PC-9 (cell line): Measurements from ENCODE around the gene ZIK1. TPM values are rescaled to one million over a fixed set of nuclear protein-coding genes. Genes with fewer than 3 reads are reported as not detected.

Experiments used
- BruUV-seq: library from RNA; stranded (reverse); fragments of 400-500 nt; replicated peaks from 2 replicates; lab custom pipeline; 2021; lab: Mats Ljungman, UMichigan
- CTCF ChIA-PET: fragments of 300-600 bp; sonication (Branson Sonifier 250); formaldehyde crosslinking; loops from one replicate; lab custom pipeline; 2022; ENCODE audit warnings: antibody characterized with exemption; lab: Charles Lee
- POLR2A ChIA-PET: fragments of 300-600 bp; sonication (Branson Sonifier 250); formaldehyde crosslinking; loops from one replicate; lab custom pipeline; 2022; ENCODE audit warnings: antibody characterized with exemption; ENCODE audit not compliant: unreplicated experiment; lab: Charles Lee
- DNase-seq, 2 experiments: peaks; one replicate each; pipeline versions ENCODE4 v3.0.0 to v3.0.0-alpha.2; 2015 to 2022; ENCODE audit warnings: mixed read lengths in 1 of 2
- H2AFZ ChIP-seq: fragments of 200-600 bp; sonication (generic); 2 replicates; pipeline ENCODE4 v1.8.1; 2017; ENCODE audit warnings: antibody characterized with exemption
- H3F3A ChIP-seq: fragments of 200-600 bp; sonication (generic); 2 replicates; pipeline ENCODE4 v1.8.1; 2017; ENCODE audit warnings: antibody characterized with exemption, mild to moderate bottlenecking, low read depth; ENCODE audit not compliant: insufficient read depth
- H3K27ac ChIP-seq: fragments of 200-600 bp; sonication (generic); 2 replicates; pipeline ENCODE4 v1.6.1; 2016; ENCODE audit warnings: mixed run types
- H3K27me3 ChIP-seq: fragments of 200-600 bp; sonication (generic); 2 replicates; pipeline ENCODE4 v1.6.1; 2016; ENCODE audit warnings: low read depth, mixed run types; ENCODE audit not compliant: insufficient read depth
- H3K36me3 ChIP-seq: fragments of 200-600 bp; sonication (generic); 2 replicates; pipeline ENCODE4 v1.6.1; 2016; ENCODE audit warnings: low read depth, mixed run types
- H3K4me1 ChIP-seq: fragments of 200-600 bp; sonication (generic); replicated peaks from 2 replicates; pipeline ENCODE4 v1.6.1; 2016; ENCODE audit warnings: mixed run types; ENCODE audit not compliant: insufficient read depth
- H3K4me2 ChIP-seq: fragments of 200-600 bp; sonication (generic); 2 replicates; pipeline ENCODE4 v1.6.1; 2017; ENCODE audit warnings: mixed run types
- H3K4me3 ChIP-seq: fragments of 200-600 bp; sonication (generic); 2 replicates; pipeline ENCODE4 v1.6.1; 2016; ENCODE audit warnings: mixed run types
- H3K79me2 ChIP-seq: fragments of 200-600 bp; sonication (generic); 2 replicates; pipeline ENCODE4 v1.6.1; 2017; ENCODE audit warnings: low read depth, mixed run types
- H3K9me2 ChIP-seq: fragments of 200-600 bp; sonication (generic); 2 replicates; pipeline ENCODE4 v1.8.1; 2017; ENCODE audit warnings: mild to moderate bottlenecking; ENCODE audit not compliant: insufficient read depth
- H3K9me3 ChIP-seq: fragments of 200-600 bp; sonication (generic); 2 replicates; pipeline ENCODE4 v1.8.1; 2016; ENCODE audit warnings: low read depth; ENCODE audit not compliant: insufficient read depth
- H4K20me1 ChIP-seq: fragments of 200-600 bp; sonication (generic); 2 replicates; pipeline ENCODE4 v1.8.1; 2017; ENCODE audit not compliant: insufficient read depth
- EZH2 ChIP-seq: fragments of 200-600 bp; sonication (generic); IDR thresholded peaks from 2 replicates; pipeline ENCODE4 v1.8.0; 2017; ENCODE audit warnings: antibody characterized with exemption, low read depth
- intact Hi-C: fragments of 100-400 bp; cut with micrococcal nuclease; formaldehyde crosslinking; loops from one replicate; pipeline ENCODE4 v1.10.0; 2022; ENCODE audit not compliant: unreplicated experiment
- total RNA-seq: library from RNA; stranded (reverse); gene quantifications from 2 replicates; pipeline ENCODE4 v1.2.3, GENCODE V29; 2021
- TF ChIP-seq, protein P1 (sequence below): fragments of 200-600 bp; sonication (generic); conservative IDR thresholded peaks from 2 replicates; pipeline ENCODE4 v1.6.1; 2017; ENCODE audit warnings: mixed run types, antibody characterized with exemption, mild to moderate bottlenecking, moderate library complexity

The ZIK1 gene
- total RNA-seq, 1 experiment from 2014 or later, result 2.2 TPM

DNA sequence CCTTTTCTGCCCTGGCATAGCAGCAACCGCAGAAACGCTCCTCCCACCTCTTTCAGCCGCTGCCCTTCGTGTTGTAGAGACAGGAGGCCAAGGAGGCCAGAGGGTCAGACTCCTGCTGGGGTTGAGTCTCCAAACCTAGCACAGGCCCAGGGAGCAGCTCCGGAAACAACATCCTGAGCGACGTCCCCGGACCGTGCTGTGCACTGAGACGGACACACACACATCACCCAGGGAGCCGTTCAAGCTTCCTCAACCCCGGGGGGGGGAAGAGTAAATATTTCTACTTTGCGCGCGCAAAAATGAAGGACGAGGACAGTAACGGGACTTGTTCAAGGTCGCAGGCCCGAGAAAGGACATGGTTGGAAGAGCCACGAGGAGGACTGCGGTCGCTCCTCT is 24.9 kb upstream of the ZIK1 start:
- Histone ChIP-seq H3K9me3 (peaks cover 48% of the 10 kb centered on the region), H3K4me1 (peaks cover 13% of the 10 kb centered on the region), H3K79me2 (peaks cover 23% of the 10 kb centered on the region), H3K4me3 (peak overlapping the region; percentile 90), H3K9me2 (no peaks in the 10 kb centered on the region), H3F3A (0 out of 2 replicates have a peak, but pooled peaks cover 18% of the 10 kb centered on the region), H3K27me3 (no peaks in the 10 kb centered on the region), H3K36me3 (peaks cover 32% of the 10 kb centered on the region), H4K20me1 (no peaks in the 10 kb centered on the region), H3K4me2 (peak overlapping the region; percentile 97), H2AFZ (peak overlapping the region; percentile 96), H3K27ac (peak overlapping the region; percentile 83)
- ChIA-PET POLR2A (interaction anchor here (0.7 kb wide), 1 partner anchor 188 kb away, joined by 3 read pairs; no protein-coding TSS in a partner anchor), CTCF (interaction anchor here (0.6 kb wide), 1 partner anchor 443 kb away, joined by 3 read pairs; no protein-coding TSS in a partner anchor)
- BruUV-seq, result no TSS peak
- no peak for TF ChIP-seq EZH2
- TF ChIP-seq, protein P1, sequence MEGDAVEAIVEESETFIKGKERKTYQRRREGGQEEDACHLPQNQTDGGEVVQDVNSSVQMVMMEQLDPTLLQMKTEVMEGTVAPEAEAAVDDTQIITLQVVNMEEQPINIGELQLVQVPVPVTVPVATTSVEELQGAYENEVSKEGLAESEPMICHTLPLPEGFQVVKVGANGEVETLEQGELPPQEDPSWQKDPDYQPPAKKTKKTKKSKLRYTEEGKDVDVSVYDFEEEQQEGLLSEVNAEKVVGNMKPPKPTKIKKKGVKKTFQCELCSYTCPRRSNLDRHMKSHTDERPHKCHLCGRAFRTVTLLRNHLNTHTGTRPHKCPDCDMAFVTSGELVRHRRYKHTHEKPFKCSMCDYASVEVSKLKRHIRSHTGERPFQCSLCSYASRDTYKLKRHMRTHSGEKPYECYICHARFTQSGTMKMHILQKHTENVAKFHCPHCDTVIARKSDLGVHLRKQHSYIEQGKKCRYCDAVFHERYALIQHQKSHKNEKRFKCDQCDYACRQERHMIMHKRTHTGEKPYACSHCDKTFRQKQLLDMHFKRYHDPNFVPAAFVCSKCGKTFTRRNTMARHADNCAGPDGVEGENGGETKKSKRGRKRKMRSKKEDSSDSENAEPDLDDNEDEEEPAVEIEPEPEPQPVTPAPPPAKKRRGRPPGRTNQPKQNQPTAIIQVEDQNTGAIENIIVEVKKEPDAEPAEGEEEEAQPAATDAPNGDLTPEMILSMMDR, result no peak
- intact Hi-C loops, result loop anchor here (1.0 to 5.0 kb wide), 3 partner anchors 32 to 746 kb away; partner anchors contain the start of genes ERVK3-1, ZNF211 and ZNF549
- peak; percentile 53 to 59 for DNase-seq

DNA sequence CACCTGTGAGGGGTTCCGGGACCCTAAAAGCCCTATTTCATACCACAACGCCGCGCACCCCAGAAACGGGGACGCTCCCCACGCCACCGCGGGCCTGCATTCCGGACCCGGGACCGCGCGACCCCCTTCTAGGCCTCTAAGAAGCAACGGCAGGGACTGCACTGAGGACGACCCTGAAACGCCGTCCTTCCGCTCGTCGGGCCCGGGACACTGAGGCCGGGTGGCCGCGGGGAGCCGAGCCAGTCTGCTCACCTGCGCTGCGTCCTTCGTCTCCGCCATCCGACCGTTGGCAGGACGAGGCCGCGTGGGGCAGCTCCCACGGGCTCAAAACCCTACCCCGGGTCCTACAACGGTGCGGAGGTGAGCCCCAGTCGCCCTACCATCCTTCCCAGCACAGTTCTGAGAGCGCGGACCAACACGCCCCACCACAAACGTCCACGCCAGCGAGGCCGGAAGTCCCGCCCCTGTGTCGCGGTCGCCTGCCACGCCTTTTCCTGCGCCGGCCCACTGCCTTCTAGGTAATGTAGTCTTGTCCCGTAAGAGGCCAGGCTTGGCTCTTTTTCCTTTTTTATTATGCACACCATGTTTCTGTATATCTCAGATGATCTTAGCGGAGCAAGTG is 24.4 kb upstream of the ZIK1 start, which contains the start of gene ZNF550:
Gene ZNF550, minus strand, starts transcription at position 460 of the 622 bp plus-strand sequence. Its CDS starts 181 bp downstream, at position 279.
- intact Hi-C loops, result loop anchor here (1.0 to 5.0 kb wide), 5 partner anchors 20 to 746 kb away; partner anchors contain the start of genes ERVK3-1, ZNF211, ZNF549 and ZNF587
- Histone ChIP-seq H3K36me3 (peaks cover 27% of the 10 kb centered on the region), H3K9me2 (no peaks in the 10 kb centered on the region), H2AFZ (peak within 1 kb of the TSS; percentile 96), H4K20me1 (no peaks in the 10 kb centered on the region), H3K27me3 (no peaks in the 10 kb centered on the region; the same call in 1 of the 2 replicates), H3K27ac (peak within 1 kb of the TSS; percentile 83), H3F3A (0 out of 2 replicates have a peak, but pooled peaks cover 18% of the 10 kb centered on the region), H3K9me3 (peaks cover 51% of the 10 kb centered on the region), H3K4me2 (peak within 1 kb of the TSS; percentile 97), H3K4me1 (peaks cover 13% of the 10 kb centered on the region), H3K4me3 (peak within 1 kb of the TSS; percentile 90), H3K79me2 (peaks cover 23% of the 10 kb centered on the region)
- ChIA-PET POLR2A (interaction anchor here (0.7 kb wide), 1 partner anchor 188 kb away, joined by 3 read pairs; no protein-coding TSS in a partner anchor), CTCF (no interaction called here)
- TSS peak; percentile 48 for BruUV-seq
- peak; percentile 83 to 93 for DNase-seq
- no peak for TF ChIP-seq EZH2
- TF ChIP-seq, protein P1, result no peak

DNA sequence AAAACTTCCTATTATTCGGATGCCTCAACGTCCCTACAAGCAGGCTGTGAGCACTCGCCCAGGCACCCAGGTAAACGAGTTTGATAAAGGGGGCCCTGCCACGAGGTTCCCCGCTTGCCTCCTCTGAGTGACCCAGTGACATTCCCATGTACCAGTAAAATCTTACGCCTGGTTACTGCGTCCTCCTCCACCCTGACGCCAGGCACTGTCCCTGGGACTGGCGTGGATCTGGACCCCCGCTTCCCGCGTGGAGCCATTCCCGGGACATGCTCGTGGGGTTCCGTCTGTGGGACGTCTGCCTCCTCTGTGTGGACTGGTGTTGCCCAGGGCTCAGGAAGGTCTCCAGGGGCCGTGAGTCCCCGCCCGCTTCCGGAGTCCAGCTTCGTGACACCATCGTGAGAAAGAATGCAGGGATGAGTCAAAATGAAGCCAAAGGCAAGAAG is 23.9 kb upstream of the ZIK1 start:
- no peak for TF ChIP-seq EZH2
- H3K27me3 ChIP-seq, result no peaks in the 10 kb centered on the region; the same call in 1 of the 2 replicates
- H3K27ac ChIP-seq, result peak overlapping the region; percentile 83
- peaks cover 23% of the 10 kb centered on the region for H3K79me2 ChIP-seq
- 0 out of 2 replicates have a peak, but pooled peaks cover 18% of the 10 kb centered on the region for H3F3A ChIP-seq
- no peaks in the 10 kb centered on the region for H3K9me2 ChIP-seq
- peaks cover 21% of the 10 kb centered on the region for H3K36me3 ChIP-seq
- peaks cover 56% of the 10 kb centered on the region for H3K9me3 ChIP-seq
- peaks cover 13% of the 10 kb centered on the region for H3K4me1 ChIP-seq
- H4K20me1 ChIP-seq, result no peaks in the 10 kb centered on the region
- H3K4me3 ChIP-seq, result peak overlapping the region; percentile 90
- H3K4me2 ChIP-seq, result peak overlapping the region; percentile 97
- TSS peak; percentile 53 for BruUV-seq
- ChIA-PET CTCF (no interaction called here), POLR2A (no interaction called here)
- intact Hi-C loops, result loop anchor here (1.0 to 2.0 kb wide), 2 partner anchors 19 to 289 kb away; partner anchors contain the start of gene ZNF587
- H2AFZ ChIP-seq, result peak overlapping the region; percentile 96
- DNase-seq, result peak; percentile 62 to 86
